CD14-positive monocyte (primary cell): ENCODE results near the gene SPTAN1. TPM values are rescaled to one million over a fixed set of nuclear protein-coding genes. Genes with fewer than 3 reads are reported as not detected.

Source experiments
- DNase-seq, 3 donors: peaks; one replicate each; pipeline ENCODE4 v3.0.0-alpha.2; 2011 to 2022
- H2AFZ ChIP-seq: 2 replicates; pipeline ENCODE4 v1.6.0; 2012; ENCODE audit warnings: mild to moderate bottlenecking, low read depth, low read length, inconsistent platforms; ENCODE audit not compliant: insufficient read depth, poor library complexity, severe bottlenecking
- H3K27ac ChIP-seq, 2 donors: 1 replicate in 1 of 2; 2 replicates in 1 of 2; pipeline ENCODE4 v1.5.1; 2012 to 2013; ENCODE audit warnings: low read length in 2 of 2, control low read depth in 1 of 2, inconsistent platforms in 1 of 2, low read depth in 1 of 2, mild to moderate bottlenecking in 1 of 2
- H3K27me3 ChIP-seq, 2 donors: one replicate each; pipeline versions ENCODE4 v1.6.0 to v1.6.1; 2011 to 2013; ENCODE audit warnings: low read length in 2 of 2; ENCODE audit not compliant: control insufficient read depth in 2 of 2, insufficient read depth in 2 of 2
- H3K36me3 ChIP-seq, 2 donors: replicated peaks in 1 of 2; 1 replicate in 1 of 2; 2 replicates in 1 of 2; pipeline versions ENCODE4 v1.5.1 to v1.6.1; 2012 to 2013; ENCODE audit warnings: low read length in 2 of 2, control low read depth in 1 of 2, inconsistent platforms in 1 of 2, mild to moderate bottlenecking in 1 of 2; ENCODE audit not compliant: insufficient read depth in 2 of 2, control insufficient read depth in 1 of 2
- H3K4me1 ChIP-seq, 2 donors: 1 replicate in 1 of 2; 2 replicates in 1 of 2; pipeline versions ENCODE4 v1.5.1 to v1.6.1; 2012 to 2013; ENCODE audit warnings: low read length in 2 of 2, control low read depth in 1 of 2, inconsistent platforms in 1 of 2, mild to moderate bottlenecking in 1 of 2, moderate library complexity in 1 of 2; ENCODE audit not compliant: insufficient read depth in 2 of 2, control insufficient read depth in 1 of 2
- H3K4me2 ChIP-seq: replicated peaks from 2 replicates; pipeline ENCODE3; 2012; ENCODE audit warnings: low read length, moderate library complexity, mild to moderate bottlenecking; ENCODE audit not compliant: poor library complexity, severe bottlenecking; ENCODE audit errors: extremely low read depth
- H3K4me3 ChIP-seq, 3 experiments: fragments of 200-600 bp in 1 of 3; sonication (generic) in 1 of 3; replicated peaks in 1 of 3; 1 replicate in 2 of 3; 2 replicates in 1 of 3; pipeline ENCODE4 v1.5.1; 2011 to 2013; ENCODE audit warnings: low read length in 3 of 3, mild to moderate bottlenecking in 3 of 3, control low read depth in 2 of 3, low read depth in 2 of 3, inconsistent platforms in 1 of 3, moderate library complexity in 1 of 3
- H3K79me2 ChIP-seq: 2 replicates; pipeline ENCODE4 v1.6.0; 2012; ENCODE audit warnings: mild to moderate bottlenecking, control low read depth, inconsistent platforms, low read length, moderate library complexity; ENCODE audit not compliant: insufficient read depth
- H3K9ac ChIP-seq: 2 replicates; pipeline ENCODE4 v1.6.0; 2017; ENCODE audit warnings: low read length, mild to moderate bottlenecking; ENCODE audit not compliant: insufficient read depth, poor library complexity, severe bottlenecking
- H3K9me3 ChIP-seq, 2 donors: replicated peaks in 1 of 2; 1 replicate in 1 of 2; 2 replicates in 1 of 2; pipeline versions ENCODE4 v1.5.1 to v1.6.1; 2012 to 2013; ENCODE audit warnings: low read length in 2 of 2, control low read depth in 1 of 2; ENCODE audit not compliant: control insufficient read depth in 1 of 2, insufficient read depth in 1 of 2
- H4K20me1 ChIP-seq: 2 replicates; pipeline ENCODE4 v1.6.0; 2012; ENCODE audit warnings: mild to moderate bottlenecking, low read length, control low read depth, moderate library complexity; ENCODE audit not compliant: insufficient read depth
- H3K27ac Mint-ChIP-seq, 7 donors: one replicate each; pipeline ENCODE4 v1.8.0; 2020; ENCODE audit warnings: mild to moderate bottlenecking in 7 of 7, mixed read lengths in 7 of 7, moderate library complexity in 6 of 7, inconsistent platforms in 2 of 7
- H3K27me3 Mint-ChIP-seq, 3 donors: one replicate each; pipeline ENCODE4 v1.8.0; 2021 to 2022; ENCODE audit warnings: low read depth in 3 of 3, mild to moderate bottlenecking in 3 of 3, mixed read lengths in 3 of 3, moderate library complexity in 3 of 3, inconsistent platforms in 1 of 3
- H3K36me3 Mint-ChIP-seq, 2 donors: one replicate each; pipeline ENCODE4 v1.8.0; 2020; ENCODE audit warnings: mixed read lengths in 2 of 2, inconsistent platforms in 1 of 2, mild to moderate bottlenecking in 1 of 2
- H3K4me1 Mint-ChIP-seq: one replicate; pipeline ENCODE4 v1.8.0; 2020; ENCODE audit warnings: mild to moderate bottlenecking, mixed read lengths
- H3K4me3 Mint-ChIP-seq, 2 donors: one replicate each; pipeline ENCODE4 v1.8.0; 2020; ENCODE audit warnings: mild to moderate bottlenecking in 2 of 2, mixed read lengths in 2 of 2, moderate library complexity in 1 of 2
- H3K9me3 Mint-ChIP-seq, 7 donors: one replicate each; pipeline ENCODE4 v1.8.0; 2020 to 2022; ENCODE audit warnings: mixed read lengths in 7 of 7, mild to moderate bottlenecking in 6 of 7, moderate library complexity in 6 of 7, inconsistent platforms in 2 of 7
- CTCF ChIP-seq: fragments of 200-600 bp; IDR thresholded peaks from one replicate; pipeline ENCODE4 v1.8.0; 2022; ENCODE audit warnings: antibody characterized with exemption, mild to moderate bottlenecking
- WGBS: methylation state at CpG from one replicate; pipeline ENCODE4 v1.1.5; 2013; ENCODE audit warnings: missing lambda C conversion rate; ENCODE audit not compliant: insufficient coverage; 5-methylcytosine and 5-hydroxymethylcytosine counted together
- intact Hi-C, 2 donors: fragments of 100-400 bp; cut with micrococcal nuclease; formaldehyde crosslinking; loops; one replicate each; pipeline versions ENCODE4 v1.15.0 to v1.15.1; 2023
- polyA plus RNA-seq, 3 donors: library from polyadenylated mRNA; depleted of rRNA in 1 of 3; unstranded in 2 of 3; stranded (reverse) in 1 of 3; fragments of 300-500 nt in 2 of 3; fragments of >200 nt in 1 of 3; fragmentation: Illumina TruSeq in 2 of 3; gene quantifications; 1 replicate in 2 of 3; 2 replicates in 1 of 3; pipeline ENCODE4 v1.2.3, GENCODE V29; 2012 to 2021

SPTAN1 gene
- polyA plus RNA-seq, 3 donors, result 6.2 to 40.8 (median 8.5) TPM

GRCh38 chr9:128626181-128626580 lies 73.8 kb downstream of the SPTAN1 start:
- Mint-ChIP-seq H3K36me3 (peaks cover 67 to 85% of the 10 kb centered on the region in 2 donors), H3K27ac (peak overlapping the region in 3 of 7 donors; percentile 2 to 33 (median 31)), H3K4me3 (no peak overlapping the region), H3K9me3 (no peaks in the 10 kb centered on the region), H3K4me1 (no peaks in the 10 kb centered on the region), H3K27me3 (no peaks in the 10 kb centered on the region)
- 89% methylated on average over 13 of the region's 16 CpGs for WGBS
- Histone ChIP-seq H3K27me3 (no peaks in the 10 kb centered on the region), H3K4me2 (no peak overlapping the region), H3K4me1 (no peaks in the 10 kb centered on the region), H3K9me3 (no peaks in the 10 kb centered on the region), H3K27ac (no peak overlapping the region), H4K20me1 (no peaks in the 10 kb centered on the region), H3K36me3 (peaks cover 63 to 83% of the 10 kb centered on the region in 2 donors), H2AFZ (no peak overlapping the region), H3K4me3 (no peak overlapping the region), H3K79me2 (no peaks in the 10 kb centered on the region), H3K9ac (no peak overlapping the region)
- intact Hi-C loops, result no loop called here
- no peak for DNase-seq
- no peak for TF ChIP-seq CTCF

- H3K27ac Mint-ChIP-seq, result peak overlapping the region in 1 of 7 donors; percentile 70
Observed at GRCh38 chr9:128627127-128627715, 74.8 kb downstream of the SPTAN1 start.

More at GRCh38 chr9:128627127-128627715, 74.8 kb downstream of the SPTAN1 start:
- Histone ChIP-seq H3K9ac (no peak overlapping the region), H3K27ac (no peak overlapping the region), H4K20me1 (no peaks in the 10 kb centered on the region), H3K27me3 (no peaks in the 10 kb centered on the region), H2AFZ (no peak overlapping the region), H3K4me2 (no peak overlapping the region), H3K9me3 (no peaks in the 10 kb centered on the region), H3K36me3 (peaks cover 58 to 83% of the 10 kb centered on the region in 2 donors), H3K79me2 (no peaks in the 10 kb centered on the region), H3K4me3 (no peak overlapping the region), H3K4me1 (no peaks in the 10 kb centered on the region)
- Mint-ChIP-seq H3K27me3 (no peaks in the 10 kb centered on the region), H3K4me3 (no peak overlapping the region), H3K4me1 (no peaks in the 10 kb centered on the region), H3K9me3 (no peaks in the 10 kb centered on the region), H3K36me3 (peaks cover 64 to 84% of the 10 kb centered on the region in 2 donors)
- 98% methylated on average over 12 of the region's 15 CpGs for WGBS
- intact Hi-C loops, result no loop called here
- TF ChIP-seq CTCF, result no peak
- DNase-seq, result no peak
